ENCODE measurements around the gene PDYN.

DNA sequence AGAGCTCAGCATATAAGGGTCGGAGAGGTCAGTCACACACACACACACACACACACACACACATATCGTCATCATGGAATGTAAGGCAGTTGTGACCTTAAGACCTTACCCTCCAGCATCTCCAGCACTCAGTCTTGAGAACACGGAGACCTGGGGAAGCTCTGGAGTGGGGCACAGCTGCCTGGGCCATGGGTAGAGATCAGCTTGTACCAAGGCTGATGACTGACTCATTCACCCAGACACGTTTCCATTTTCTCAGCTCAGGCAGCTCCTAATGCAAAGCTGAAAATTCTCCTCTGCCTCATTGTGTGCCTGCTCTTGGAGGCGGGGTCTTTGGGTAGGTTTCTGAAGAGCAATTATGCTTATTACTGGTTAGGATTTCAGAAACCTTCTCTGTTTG is 38.3 kb upstream of the PDYN start:
- TF ChIP-seq, protein P1, sequence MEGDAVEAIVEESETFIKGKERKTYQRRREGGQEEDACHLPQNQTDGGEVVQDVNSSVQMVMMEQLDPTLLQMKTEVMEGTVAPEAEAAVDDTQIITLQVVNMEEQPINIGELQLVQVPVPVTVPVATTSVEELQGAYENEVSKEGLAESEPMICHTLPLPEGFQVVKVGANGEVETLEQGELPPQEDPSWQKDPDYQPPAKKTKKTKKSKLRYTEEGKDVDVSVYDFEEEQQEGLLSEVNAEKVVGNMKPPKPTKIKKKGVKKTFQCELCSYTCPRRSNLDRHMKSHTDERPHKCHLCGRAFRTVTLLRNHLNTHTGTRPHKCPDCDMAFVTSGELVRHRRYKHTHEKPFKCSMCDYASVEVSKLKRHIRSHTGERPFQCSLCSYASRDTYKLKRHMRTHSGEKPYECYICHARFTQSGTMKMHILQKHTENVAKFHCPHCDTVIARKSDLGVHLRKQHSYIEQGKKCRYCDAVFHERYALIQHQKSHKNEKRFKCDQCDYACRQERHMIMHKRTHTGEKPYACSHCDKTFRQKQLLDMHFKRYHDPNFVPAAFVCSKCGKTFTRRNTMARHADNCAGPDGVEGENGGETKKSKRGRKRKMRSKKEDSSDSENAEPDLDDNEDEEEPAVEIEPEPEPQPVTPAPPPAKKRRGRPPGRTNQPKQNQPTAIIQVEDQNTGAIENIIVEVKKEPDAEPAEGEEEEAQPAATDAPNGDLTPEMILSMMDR (IDR thresholded peaks at IDR 0.05): no peak
- no peak for TF ChIP-seq EP300 (IDR thresholded peaks at IDR 0.05; ENCODE audit: low read depth)
- no peak for TF ChIP-seq POLR2A (IDR thresholded peaks at IDR 0.05)
- TF ChIP-seq POLR2AphosphoS5 (IDR thresholded peaks at IDR 0.05): no peak
